Mucosa of rectum (tissue), 2 donors: ENCODE data around the gene PDE7B.

Experiments used
- H3K27ac ChIP-seq, 2 donors: one replicate each; pipeline ENCODE4 v1.7.0; 2013; ENCODE audit warnings: inconsistent platforms in 2 of 2, low read depth in 2 of 2, low read length in 2 of 2
- H3K27me3 ChIP-seq, 2 donors: one replicate each; pipeline ENCODE4 v1.7.0; 2013; ENCODE audit warnings: low read length in 2 of 2; ENCODE audit not compliant: control insufficient read depth in 2 of 2, insufficient read depth in 2 of 2
- H3K36me3 ChIP-seq, 2 donors: one replicate each; pipeline ENCODE4 v1.7.0; 2013; ENCODE audit warnings: low read length in 2 of 2; ENCODE audit not compliant: control insufficient read depth in 2 of 2, insufficient read depth in 2 of 2
- H3K4me1 ChIP-seq, 2 donors: one replicate each; pipeline ENCODE4 v1.7.0; 2013; ENCODE audit warnings: low read length in 2 of 2, mild to moderate bottlenecking in 1 of 2; ENCODE audit not compliant: control insufficient read depth in 2 of 2, insufficient read depth in 2 of 2
- H3K4me3 ChIP-seq, 2 donors: one replicate each; pipeline ENCODE4 v1.7.0; 2013; ENCODE audit warnings: low read length in 2 of 2
- H3K9ac ChIP-seq, 2 donors: one replicate each; pipeline ENCODE4 v1.7.0; 2013; ENCODE audit warnings: low read length in 2 of 2, low read depth in 1 of 2, mild to moderate bottlenecking in 1 of 2
- H3K9me3 ChIP-seq, 2 donors: one replicate each; pipeline ENCODE4 v1.7.0; 2013; ENCODE audit warnings: low read length in 2 of 2; ENCODE audit not compliant: control insufficient read depth in 2 of 2
- donor health status: healthy.
- donor health status: Normal muscosa, but diverticular disease.

Gene PDE7B

DNA sequence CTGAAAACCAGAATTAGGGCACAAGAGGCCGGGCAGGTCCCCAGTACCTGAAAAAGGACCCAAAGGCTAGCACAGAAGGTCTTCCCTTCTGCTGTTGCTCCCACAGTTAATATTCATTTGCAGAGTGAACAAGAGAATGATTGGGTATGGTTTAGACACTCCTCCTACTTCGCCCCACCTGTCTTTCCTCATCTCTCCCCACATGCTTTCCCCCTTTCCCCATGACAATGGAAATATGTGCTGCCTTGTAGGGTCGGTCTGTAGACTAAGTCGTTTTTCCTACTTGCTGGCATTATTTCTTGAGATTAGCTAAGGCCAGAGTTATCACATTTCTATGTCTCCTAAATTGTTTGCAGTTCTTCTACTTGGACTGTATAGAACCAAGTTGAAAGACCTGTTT lies 181.9 kb downstream of the PDE7B start:
- H3K4me1 ChIP-seq, result peaks cover 0 to 2% of the 10 kb centered on the region in 2 donors
- H3K27me3 ChIP-seq, result no peaks in the 10 kb centered on the region

GRCh38 chr6:136034422-136034821 lies 182.9 kb downstream of the PDE7B start:
- H3K36me3 ChIP-seq, result no peaks in the 10 kb centered on the region
- peaks cover 0 to 2% of the 10 kb centered on the region in 2 donors for H3K4me1 ChIP-seq
- no peak overlapping the region for H3K4me3 ChIP-seq
- no peak overlapping the region for H3K9ac ChIP-seq
- H3K27me3 ChIP-seq, result no peaks in the 10 kb centered on the region
- no peaks in the 10 kb centered on the region for H3K9me3 ChIP-seq
- H3K27ac ChIP-seq, result no peak overlapping the region

More for the DNA sequence above, 181.9 kb downstream of the PDE7B start:
- H3K4me3 ChIP-seq, result no peak overlapping the region
- H3K9me3 ChIP-seq, result no peaks in the 10 kb centered on the region
- no peak overlapping the region for H3K27ac ChIP-seq
- H3K9ac ChIP-seq, result no peak overlapping the region
- no peaks in the 10 kb centered on the region for H3K36me3 ChIP-seq

- H3K27ac ChIP-seq, result no peak overlapping the region
- no peak overlapping the region for H3K4me3 ChIP-seq
- H3K4me1 ChIP-seq, result peaks cover 0 to 2% of the 10 kb centered on the region in 2 donors
- H3K9ac ChIP-seq, result no peak overlapping the region
- no peaks in the 10 kb centered on the region for H3K9me3 ChIP-seq
- H3K36me3 ChIP-seq, result no peaks in the 10 kb centered on the region
- H3K27me3 ChIP-seq, result no peaks in the 10 kb centered on the region
Measured at GRCh38 chr6:136035378-136036070, 184.0 kb downstream of the PDE7B start.

GRCh38 chr6:136036071-136036380 lies 184.5 kb downstream of the PDE7B start:
- peaks cover 0 to 2% of the 10 kb centered on the region in 2 donors for H3K4me1 ChIP-seq
- no peaks in the 10 kb centered on the region for H3K27me3 ChIP-seq
- no peak overlapping the region for H3K9ac ChIP-seq
- no peaks in the 10 kb centered on the region for H3K36me3 ChIP-seq
- no peaks in the 10 kb centered on the region for H3K9me3 ChIP-seq
- H3K4me3 ChIP-seq, result no peak overlapping the region
- no peak overlapping the region for H3K27ac ChIP-seq

- Histone ChIP-seq H3K27ac (no peak overlapping the region), H3K4me1 (peaks cover 0 to 2% of the 10 kb centered on the region in 2 donors), H3K9me3 (no peaks in the 10 kb centered on the region), H3K9ac (no peak overlapping the region), H3K4me3 (no peak overlapping the region), H3K36me3 (no peaks in the 10 kb centered on the region), H3K27me3 (no peaks in the 10 kb centered on the region)
Measured at GRCh38 chr6:136036601-136037000, 185.1 kb downstream of the PDE7B start.

DNA sequence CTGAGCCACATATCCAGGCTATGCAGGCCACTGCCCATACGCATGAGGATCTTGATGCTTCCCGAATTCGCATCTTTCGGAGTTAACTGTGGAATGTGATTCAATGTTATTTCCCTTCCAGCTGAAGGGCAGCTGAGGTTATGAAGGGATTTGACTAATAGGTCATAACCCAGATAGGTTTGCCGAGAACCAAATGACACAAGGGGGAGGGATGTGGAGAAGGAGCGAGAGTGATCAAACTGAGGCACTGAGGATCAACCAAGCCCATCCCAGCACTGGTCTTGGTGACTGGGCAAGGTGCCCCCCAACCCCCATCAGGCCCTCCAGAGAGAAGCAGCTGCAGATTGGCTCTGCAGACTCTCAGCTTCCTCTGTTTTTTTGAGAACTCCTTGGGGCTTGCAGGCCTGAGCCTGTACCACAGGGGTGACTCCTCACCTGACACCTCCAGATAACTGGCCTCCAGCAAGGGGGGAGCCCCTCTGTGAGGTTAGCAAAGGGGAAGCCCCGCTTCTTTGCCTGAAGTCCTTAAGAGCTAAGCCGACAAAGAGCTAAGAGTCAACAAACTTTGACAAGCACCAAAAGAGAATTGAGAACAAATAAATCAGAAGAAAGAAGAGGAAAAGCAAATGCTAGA lies 185.9 kb downstream of the PDE7B start:
- Histone ChIP-seq H3K4me1 (peaks cover 0 to 2% of the 10 kb centered on the region in 2 donors), H3K27me3 (no peaks in the 10 kb centered on the region), H3K36me3 (no peaks in the 10 kb centered on the region), H3K9ac (no peak overlapping the region), H3K4me3 (peak overlapping the region in 1 of 2 donors; percentile 49), H3K27ac (peak overlapping the region; percentile 9 to 11), H3K9me3 (no peaks in the 10 kb centered on the region)

DNA sequence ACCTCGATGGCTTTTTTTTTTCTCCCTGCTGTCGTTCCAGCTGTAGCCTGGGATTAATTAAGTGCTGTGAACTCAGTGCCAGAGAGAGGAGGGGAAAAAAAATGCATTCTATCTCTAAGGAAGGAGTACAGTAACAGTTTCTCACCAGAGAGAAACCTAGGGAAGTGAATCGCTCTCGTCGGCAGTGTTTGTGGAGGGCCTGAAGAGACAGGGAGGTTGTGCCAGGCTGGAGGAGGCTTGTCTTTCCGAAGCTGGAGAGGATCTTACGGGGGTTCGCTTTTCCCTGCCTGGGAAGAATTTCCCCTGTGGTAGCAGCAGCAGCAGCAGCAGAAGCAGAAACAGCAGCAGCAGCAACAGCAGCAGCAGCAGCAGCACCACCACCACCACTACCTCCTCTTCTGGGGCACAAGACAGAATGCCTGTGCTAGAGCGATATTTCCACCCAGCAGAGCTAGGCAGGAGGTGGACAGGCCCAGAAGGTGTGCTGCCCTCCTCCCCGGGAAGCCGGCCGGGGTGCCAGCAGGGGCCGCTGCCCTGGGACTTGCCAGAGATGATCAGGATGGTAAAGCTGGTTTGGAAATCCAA lies 186.5 kb downstream of the PDE7B start:
- no peaks in the 10 kb centered on the region for H3K36me3 ChIP-seq
- H3K4me1 ChIP-seq, result peaks cover 0 to 2% of the 10 kb centered on the region in 2 donors
- H3K27me3 ChIP-seq, result no peaks in the 10 kb centered on the region
- H3K9ac ChIP-seq, result peak overlapping the region in 1 of 2 donors; percentile 37
- H3K4me3 ChIP-seq, result peak overlapping the region; percentile 49
- no peaks in the 10 kb centered on the region for H3K9me3 ChIP-seq
- H3K27ac ChIP-seq, result peak overlapping the region; percentile 26 to 27

- Histone ChIP-seq H3K4me3 (peak overlapping the region; percentile 11 to 49), H3K9ac (no peak overlapping the region)
Measured at GRCh38 chr6:136038531-136038930, 187.0 kb downstream of the PDE7B start.

GRCh38 chr6:136039185-136039584 lies 187.7 kb downstream of the PDE7B start:
- no peak overlapping the region for H3K9ac ChIP-seq
- H3K4me1 ChIP-seq, result peaks cover 0 to 2% of the 10 kb centered on the region in 2 donors
- no peaks in the 10 kb centered on the region for H3K36me3 ChIP-seq
- peak overlapping the region in 1 of 2 donors; percentile 49 for H3K4me3 ChIP-seq
- no peaks in the 10 kb centered on the region for H3K9me3 ChIP-seq
- no peaks in the 10 kb centered on the region for H3K27me3 ChIP-seq
- H3K27ac ChIP-seq, result no peak overlapping the region

More at GRCh38 chr6:136038531-136038930, 187.0 kb downstream of the PDE7B start:
- Histone ChIP-seq H3K9me3 (no peaks in the 10 kb centered on the region), H3K36me3 (no peaks in the 10 kb centered on the region), H3K27me3 (no peaks in the 10 kb centered on the region), H3K27ac (peak overlapping the region; percentile 26 to 27), H3K4me1 (peaks cover 0 to 2% of the 10 kb centered on the region in 2 donors)

- no peaks in the 10 kb centered on the region for H3K9me3 ChIP-seq
- H3K4me3 ChIP-seq, result no peak overlapping the region
- no peaks in the 10 kb centered on the region for H3K36me3 ChIP-seq
- peak overlapping the region; percentile 4 to 46 for H3K27ac ChIP-seq
- H3K27me3 ChIP-seq, result no peaks in the 10 kb centered on the region
- H3K9ac ChIP-seq, result no peak overlapping the region
- H3K4me1 ChIP-seq, result peaks cover 0 to 3% of the 10 kb centered on the region in 2 donors
Measured at GRCh38 chr6:136050475-136050874, 199.0 kb downstream of the PDE7B start.
